Panc1 (cell line): ENCODE data around the gene FCGBP. TPM values are rescaled to one million over a fixed set of nuclear protein-coding genes. Genes with fewer than 3 reads are reported as not detected.

Source experiments
- ATAC-seq: fragments of 200-7000 bp; cut with Tn5 transposase; 2 replicates; pipeline ENCODE4 v1.9.1; 2020; ENCODE audit warnings: mild to moderate bottlenecking, moderate library complexity
- BruUV-seq: library from RNA; stranded (reverse); fragments of 400-500 nt; replicated peaks from 2 replicates; lab custom pipeline; 2021; lab: Mats Ljungman, UMichigan
- CTCF ChIA-PET: fragments of 300-600 bp; sonication (Branson Sonifier 250); formaldehyde crosslinking; loops from one replicate; lab custom pipeline; 2022; ENCODE audit warnings: antibody characterized with exemption; lab: Charles Lee
- POLR2A ChIA-PET: fragments of 300-600 bp; sonication (Branson Sonifier 250); formaldehyde crosslinking; loops from one replicate; lab custom pipeline; 2022; ENCODE audit warnings: antibody characterized with exemption; lab: Charles Lee
- DNase-seq: peaks from one replicate; pipeline ENCODE4 v3.0.0-alpha.2; 2010; ENCODE audit warnings: low read depth, low spot score
- H3K27ac ChIP-seq: 2 replicates; pipeline ENCODE4 v1.5.1; 2011; ENCODE audit warnings: mild to moderate bottlenecking, low read length, inconsistent platforms
- H3K27me3 ChIP-seq: fragments of 200-500 bp; sonication (Bioruptor generic); 2 replicates; pipeline ENCODE4 v1.6.0; 2014; ENCODE audit warnings: low read length, inconsistent platforms; ENCODE audit not compliant: control insufficient read depth, insufficient read depth
- H3K36me3 ChIP-seq: fragments of 200-500 bp; sonication (Bioruptor generic); 2 replicates; pipeline ENCODE4 v1.5.1; 2014; ENCODE audit warnings: inconsistent platforms, mild to moderate bottlenecking, low read length, moderate library complexity; ENCODE audit not compliant: control insufficient read depth, insufficient read depth
- H3K4me1 ChIP-seq: 2 replicates; pipeline ENCODE4 v1.5.1; 2011; ENCODE audit warnings: inconsistent platforms, mild to moderate bottlenecking, low read length, moderate library complexity; ENCODE audit not compliant: control insufficient read depth, insufficient read depth
- H3K4me3 ChIP-seq, 2 experiments: 2 replicates each; pipeline ENCODE4 v1.5.1; 2011 to 2012; ENCODE audit warnings: low read depth in 2 of 2, low read length in 2 of 2, mild to moderate bottlenecking in 2 of 2, inconsistent platforms in 1 of 2, moderate library complexity in 1 of 2
- H3K9me3 ChIP-seq: fragments of 200-500 bp; sonication (Bioruptor generic); 2 replicates; pipeline ENCODE4 v1.5.1; 2014; ENCODE audit warnings: low read depth, mild to moderate bottlenecking, inconsistent platforms, low read length, moderate library complexity; ENCODE audit not compliant: control insufficient read depth, insufficient read depth
- POLR2AphosphoS5 ChIP-seq: IDR thresholded peaks from 2 replicates; pipeline ENCODE4 v1.6.1; 2012; ENCODE audit warnings: mild to moderate bottlenecking, low read depth, low read length, moderate library complexity
- SIN3A ChIP-seq: IDR thresholded peaks from 2 replicates; pipeline ENCODE4 v1.6.1; 2012; ENCODE audit warnings: low read depth, mild to moderate bottlenecking, low read length, moderate library complexity, borderline replicate concordance; ENCODE audit not compliant: insufficient read depth
- TCF7L2 ChIP-seq: IDR thresholded peaks from 2 replicates; pipeline ENCODE4 v1.6.1; 2011; ENCODE audit warnings: mild to moderate bottlenecking, low read depth, low read length, inconsistent platforms
- in situ Hi-C: cut with HindIII; loops from 2 replicates; pipeline ENCODE4 v1.10.0; 2016; ENCODE audit warnings: low sequenced_read_pairs, low pct_unique_long_range_greater_than_20kb
- intact Hi-C: fragments of 100-400 bp; cut with micrococcal nuclease; formaldehyde crosslinking; loops from one replicate; pipeline ENCODE4 v1.10.0; 2022; ENCODE audit not compliant: unreplicated experiment
- total RNA-seq: library from RNA; stranded (reverse); gene quantifications from one replicate; pipeline ENCODE4 v1.2.1, GENCODE V29; 2021; ENCODE audit not compliant: unreplicated experiment
- TF ChIP-seq, protein P1 (sequence below): fragments of 450-650 bp; IDR thresholded peaks from 2 replicates; pipeline ENCODE4 v1.5.1; 2017; ENCODE audit warnings: mild to moderate bottlenecking
- TF ChIP-seq, protein P2 (sequence below), 2 experiments: IDR thresholded peaks; 2 replicates each; pipeline ENCODE4 v1.6.1; 2011 to 2012; ENCODE audit warnings: low read depth in 2 of 2, control low read depth in 1 of 2, low read length in 1 of 2, mild to moderate bottlenecking in 1 of 2, moderate library complexity in 1 of 2; ENCODE audit not compliant: insufficient read depth in 1 of 2

Gene FCGBP
- total RNA-seq, 1 experiment from 2014 or later: 6.4 TPM

DNA sequence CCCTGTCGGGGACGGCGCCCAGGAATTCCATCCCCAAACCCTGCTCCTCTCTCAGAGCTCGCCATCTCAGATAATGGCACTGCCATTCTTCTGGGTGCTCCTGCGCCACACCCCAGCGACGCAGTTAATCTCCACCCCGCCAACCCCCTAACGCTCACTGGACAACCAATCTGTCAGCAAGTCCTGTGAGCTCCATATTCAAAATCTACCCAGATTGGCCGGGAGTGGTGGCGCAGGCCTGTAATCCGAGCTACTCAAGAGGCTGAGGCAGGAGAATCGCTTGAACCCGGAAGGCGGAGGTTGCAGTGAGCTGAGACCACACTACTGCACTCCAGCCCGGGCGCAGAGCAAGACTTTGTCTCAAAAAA lies 18.6 kb downstream of the FCGBP start:
- Histone ChIP-seq H3K9me3 (no peaks in the 10 kb centered on the region), H3K36me3 (no peaks in the 10 kb centered on the region), H3K4me1 (no peaks in the 10 kb centered on the region), H3K4me3 (no peak overlapping the region), H3K27me3 (peaks cover 3% of the 10 kb centered on the region; the same call in 1 of the 2 replicates), H3K27ac (no peak overlapping the region)
- no peak for DNase-seq
- TF ChIP-seq TCF7L2 (no peak), SIN3A (no peak), POLR2AphosphoS5 (no peak)
- TF ChIP-seq, protein P1, sequence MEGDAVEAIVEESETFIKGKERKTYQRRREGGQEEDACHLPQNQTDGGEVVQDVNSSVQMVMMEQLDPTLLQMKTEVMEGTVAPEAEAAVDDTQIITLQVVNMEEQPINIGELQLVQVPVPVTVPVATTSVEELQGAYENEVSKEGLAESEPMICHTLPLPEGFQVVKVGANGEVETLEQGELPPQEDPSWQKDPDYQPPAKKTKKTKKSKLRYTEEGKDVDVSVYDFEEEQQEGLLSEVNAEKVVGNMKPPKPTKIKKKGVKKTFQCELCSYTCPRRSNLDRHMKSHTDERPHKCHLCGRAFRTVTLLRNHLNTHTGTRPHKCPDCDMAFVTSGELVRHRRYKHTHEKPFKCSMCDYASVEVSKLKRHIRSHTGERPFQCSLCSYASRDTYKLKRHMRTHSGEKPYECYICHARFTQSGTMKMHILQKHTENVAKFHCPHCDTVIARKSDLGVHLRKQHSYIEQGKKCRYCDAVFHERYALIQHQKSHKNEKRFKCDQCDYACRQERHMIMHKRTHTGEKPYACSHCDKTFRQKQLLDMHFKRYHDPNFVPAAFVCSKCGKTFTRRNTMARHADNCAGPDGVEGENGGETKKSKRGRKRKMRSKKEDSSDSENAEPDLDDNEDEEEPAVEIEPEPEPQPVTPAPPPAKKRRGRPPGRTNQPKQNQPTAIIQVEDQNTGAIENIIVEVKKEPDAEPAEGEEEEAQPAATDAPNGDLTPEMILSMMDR: no peak
- TF ChIP-seq, protein P2, sequence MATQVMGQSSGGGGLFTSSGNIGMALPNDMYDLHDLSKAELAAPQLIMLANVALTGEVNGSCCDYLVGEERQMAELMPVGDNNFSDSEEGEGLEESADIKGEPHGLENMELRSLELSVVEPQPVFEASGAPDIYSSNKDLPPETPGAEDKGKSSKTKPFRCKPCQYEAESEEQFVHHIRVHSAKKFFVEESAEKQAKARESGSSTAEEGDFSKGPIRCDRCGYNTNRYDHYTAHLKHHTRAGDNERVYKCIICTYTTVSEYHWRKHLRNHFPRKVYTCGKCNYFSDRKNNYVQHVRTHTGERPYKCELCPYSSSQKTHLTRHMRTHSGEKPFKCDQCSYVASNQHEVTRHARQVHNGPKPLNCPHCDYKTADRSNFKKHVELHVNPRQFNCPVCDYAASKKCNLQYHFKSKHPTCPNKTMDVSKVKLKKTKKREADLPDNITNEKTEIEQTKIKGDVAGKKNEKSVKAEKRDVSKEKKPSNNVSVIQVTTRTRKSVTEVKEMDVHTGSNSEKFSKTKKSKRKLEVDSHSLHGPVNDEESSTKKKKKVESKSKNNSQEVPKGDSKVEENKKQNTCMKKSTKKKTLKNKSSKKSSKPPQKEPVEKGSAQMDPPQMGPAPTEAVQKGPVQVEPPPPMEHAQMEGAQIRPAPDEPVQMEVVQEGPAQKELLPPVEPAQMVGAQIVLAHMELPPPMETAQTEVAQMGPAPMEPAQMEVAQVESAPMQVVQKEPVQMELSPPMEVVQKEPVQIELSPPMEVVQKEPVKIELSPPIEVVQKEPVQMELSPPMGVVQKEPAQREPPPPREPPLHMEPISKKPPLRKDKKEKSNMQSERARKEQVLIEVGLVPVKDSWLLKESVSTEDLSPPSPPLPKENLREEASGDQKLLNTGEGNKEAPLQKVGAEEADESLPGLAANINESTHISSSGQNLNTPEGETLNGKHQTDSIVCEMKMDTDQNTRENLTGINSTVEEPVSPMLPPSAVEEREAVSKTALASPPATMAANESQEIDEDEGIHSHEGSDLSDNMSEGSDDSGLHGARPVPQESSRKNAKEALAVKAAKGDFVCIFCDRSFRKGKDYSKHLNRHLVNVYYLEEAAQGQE (IDR thresholded peaks at IDR 0.05; ENCODE audit: insufficient read depth in 1 of 2, low read depth in 2 of 2, low read length in 1 of 2): no peak
- ChIA-PET CTCF (interaction anchor here (0.6 to 7.5 kb wide), 13 partner anchors 10 to 390 kb away, joined by 3 to 55 read pairs (median 5); partner anchors contain the start of gene PSMC4), POLR2A (interaction anchor here (0.5 to 2.1 kb wide), 8 partner anchors 10 to 875 kb away, joined by 3 to 12 read pairs (median 6); partner anchors contain the start of gene RPS16)
- ATAC-seq: no peak
- intact Hi-C loops (no loop called here), in situ Hi-C loops (no loop called here)
- no TSS peak for BruUV-seq

DNA sequence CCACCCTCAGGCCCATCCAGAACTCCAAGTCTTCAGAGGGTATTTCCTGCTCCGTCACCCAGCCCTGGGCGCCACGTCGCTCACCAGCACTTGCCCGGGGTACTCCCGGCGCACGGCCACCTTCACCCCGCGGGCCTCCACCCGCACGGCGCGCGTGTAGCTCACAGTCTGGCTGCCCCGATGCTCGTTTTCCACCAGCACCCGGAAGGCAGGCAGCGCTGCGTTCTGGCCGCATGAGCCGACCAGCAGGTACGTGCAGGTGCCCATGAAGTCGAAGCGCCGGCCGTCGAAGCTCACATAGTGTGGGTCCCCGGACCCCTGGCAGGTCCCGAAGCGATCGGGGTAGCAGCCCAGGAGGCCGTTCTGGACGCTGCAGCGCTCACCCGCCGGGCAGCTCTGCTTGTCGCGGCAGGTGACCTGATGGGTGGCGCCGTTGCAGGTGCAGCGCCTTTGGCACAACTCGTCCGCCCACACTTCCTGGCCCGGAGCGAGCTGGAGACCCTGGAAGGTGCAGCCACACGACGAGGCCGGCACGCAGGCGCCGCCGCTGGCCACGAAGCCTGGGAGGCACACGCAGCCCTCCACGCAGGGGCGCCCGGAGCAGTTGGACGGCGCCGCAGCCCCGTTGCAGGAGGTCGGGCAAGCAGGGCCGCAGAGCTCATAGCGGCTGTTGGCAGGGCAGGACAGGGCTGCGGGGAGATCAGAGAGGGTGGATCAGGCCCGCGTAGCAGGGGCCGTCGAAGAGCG lies 19.2 kb downstream of the FCGBP start:
- POLR2A ChIA-PET: interaction anchor here (0.6 to 2.1 kb wide), 8 partner anchors 10 to 874 kb away, joined by 3 to 12 read pairs (median 7); partner anchors contain the start of gene RPS16
- in situ Hi-C loops: no loop called here
- H3K36me3 ChIP-seq: no peaks in the 10 kb centered on the region
- H3K4me3 ChIP-seq: no peak overlapping the region
- no peaks in the 10 kb centered on the region for H3K4me1 ChIP-seq
- CTCF ChIA-PET: interaction anchor here (0.6 to 7.5 kb wide), 15 partner anchors 11 to 390 kb away, joined by 3 to 55 read pairs (median 5); partner anchors contain the start of gene PSMC4
- DNase-seq: no peak
- peaks cover 3% of the 10 kb centered on the region; the same call in 1 of the 2 replicates for H3K27me3 ChIP-seq
- ATAC-seq: 0 out of 2 replicates have a peak, but pooled peaks have one; percentile 1
- no peaks in the 10 kb centered on the region for H3K9me3 ChIP-seq
- intact Hi-C loops: no loop called here
- TF ChIP-seq POLR2AphosphoS5 (no peak), SIN3A (no peak), TCF7L2 (no peak)
- TF ChIP-seq, protein P1: no peak
- TF ChIP-seq, protein P2 (IDR thresholded peaks at IDR 0.05; ENCODE audit: insufficient read depth in 1 of 2, low read depth in 2 of 2, low read length in 1 of 2): no peak
- H3K27ac ChIP-seq: no peak overlapping the region
- no TSS peak for BruUV-seq
